Measurements from ENCODE around the gene ALDH1B1.

Gene ALDH1B1

GRCh38 chr9:38417003-38417945 is 24.8 kb downstream of the ALDH1B1 start:
- DNase-seq, result no peak

GRCh38 chr9:38418366-38418765 is 25.9 kb downstream of the ALDH1B1 start:
- no peak for DNase-seq

GRCh38 chr9:38419181-38419580 is 26.7 kb downstream of the ALDH1B1 start:
- DNase-seq, result no peak

GRCh38 chr9:38421498-38422211 is 29.2 kb downstream of the ALDH1B1 start:
- peak in 1 of 14 donors; percentile 71 for DNase-seq

DNA sequence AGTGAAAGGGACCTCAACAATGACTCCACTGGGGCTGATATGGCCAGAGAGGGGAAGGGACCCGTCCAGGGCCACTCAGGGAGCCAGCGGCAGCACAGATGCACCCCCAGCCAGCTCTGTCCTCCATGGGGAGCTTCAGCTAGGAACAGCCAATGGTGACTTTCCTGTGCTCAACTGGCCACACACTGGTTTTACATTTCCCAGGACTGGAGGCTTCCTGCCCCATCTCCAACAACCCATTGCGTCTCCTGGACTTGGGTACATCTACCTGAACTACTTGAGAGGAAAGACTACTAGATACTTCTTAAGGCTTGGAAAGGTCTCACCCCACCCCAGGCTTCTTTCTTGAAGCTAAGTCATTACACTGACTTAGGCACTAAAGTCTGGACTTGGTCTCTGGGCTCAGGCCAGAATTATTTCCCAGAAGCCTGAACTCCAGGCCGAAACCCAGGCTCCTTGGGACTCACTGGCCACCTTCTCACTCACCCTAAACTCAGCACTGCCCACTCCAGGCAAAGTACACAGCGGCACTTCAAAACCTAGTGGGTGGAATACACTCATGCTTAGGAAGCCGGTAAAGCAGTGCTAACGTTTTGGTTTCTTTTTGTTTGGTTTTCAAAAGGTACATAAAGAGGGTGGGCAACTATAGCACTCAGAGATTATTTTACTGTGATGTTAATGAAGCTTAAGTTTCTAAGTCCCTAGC is 30.2 kb downstream of the ALDH1B1 start:
- peak in 1 of 14 donors; percentile 16 for DNase-seq

GRCh38 chr9:38423273-38423972 is 30.9 kb downstream of the ALDH1B1 start:
- no peak for DNase-seq

DNA sequence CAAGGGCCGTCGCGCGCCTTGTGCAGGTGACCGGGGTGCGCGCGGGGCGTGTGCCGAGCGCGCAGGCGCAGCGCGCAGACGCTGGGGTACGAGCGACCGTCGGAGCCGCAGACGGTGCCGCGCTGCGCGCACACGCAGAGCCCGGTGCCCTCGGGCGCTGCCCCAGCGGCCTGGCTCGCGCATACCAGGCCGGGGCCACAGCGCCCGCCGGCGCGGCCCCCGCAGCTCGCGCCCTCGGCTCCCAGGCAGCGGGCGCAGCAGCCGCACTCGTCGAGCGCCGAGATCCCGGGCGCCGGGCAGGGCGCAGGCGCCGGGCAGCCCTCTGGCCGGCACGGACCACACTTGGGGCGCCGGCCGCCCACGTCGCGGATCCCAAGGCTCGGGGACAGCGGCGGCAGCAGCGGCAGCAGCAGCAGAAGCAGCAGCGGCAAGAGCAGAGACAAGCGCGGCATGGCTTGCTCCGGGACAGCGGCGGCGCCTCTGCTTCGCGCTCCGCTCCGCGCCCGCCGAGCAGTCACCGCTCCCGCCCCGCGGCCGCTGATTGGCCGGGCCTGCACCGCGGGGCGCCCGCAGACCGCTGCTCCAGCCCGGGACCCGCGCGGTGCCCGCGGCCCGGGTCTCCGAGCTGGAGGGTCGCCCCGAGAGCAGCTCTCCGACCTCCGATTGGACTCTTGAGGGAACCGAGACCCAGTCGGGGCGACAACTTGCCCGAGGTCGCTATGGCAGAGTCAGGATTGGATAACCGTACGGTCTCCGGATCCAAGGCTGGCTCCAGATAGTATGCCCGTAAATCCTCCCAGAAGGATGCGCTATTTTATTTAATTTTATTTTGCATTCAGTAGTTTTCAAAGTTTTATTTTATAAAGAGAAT is 31.7 kb downstream of the ALDH1B1 start, which contains the start of gene IGFBPL1:
IGFBPL1 (minus strand) TSS at position 482 of the 871 bp plus-strand sequence; CDS start at position 452, 30 bp downstream.
- DNase-seq, result peak in 2 of 14 donors; percentile 14 to 39

DNA sequence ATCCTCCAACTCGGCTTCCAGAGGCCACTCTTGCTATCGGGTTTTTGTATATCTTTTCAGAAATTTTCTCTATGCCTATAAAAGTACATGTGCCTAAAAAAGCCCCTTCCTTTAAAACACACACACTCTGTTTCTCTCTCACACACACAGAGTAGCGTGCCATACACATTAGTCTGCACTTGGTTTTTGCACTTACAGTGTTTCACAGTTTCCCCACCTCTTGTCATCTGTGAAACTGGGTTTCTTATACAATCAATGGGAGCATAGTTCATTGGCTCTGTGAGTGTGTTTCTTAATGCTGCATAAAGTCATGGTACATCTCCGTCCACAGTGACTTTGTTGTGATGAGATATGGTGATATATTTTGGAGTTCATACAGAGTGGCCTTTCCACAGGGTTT is 32.4 kb downstream of the ALDH1B1 start:
- no peak for DNase-seq

- no peak for DNase-seq
These were observed 35.6 kb downstream of the ALDH1B1 start for GRCh38 chr9:38428062-38428461.

DNA sequence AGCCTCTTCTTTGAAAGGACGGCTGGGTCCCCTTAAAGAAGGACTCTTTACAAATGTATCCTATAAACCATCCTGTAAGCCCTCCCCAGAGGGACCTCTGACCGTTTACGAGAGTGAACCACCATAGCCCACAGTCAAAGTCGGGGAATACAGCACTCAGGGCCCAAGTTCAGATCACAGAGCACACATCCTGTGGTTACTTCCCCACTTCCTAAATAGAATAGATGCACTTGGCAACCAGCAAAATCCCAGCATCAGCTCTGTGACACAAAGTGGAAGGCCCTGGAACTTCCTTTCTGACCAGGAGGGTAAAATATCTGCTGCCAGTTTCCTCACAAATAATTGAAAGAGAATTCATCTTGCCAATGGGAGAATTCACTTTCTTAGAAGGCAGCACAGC is 38.6 kb downstream of the ALDH1B1 start:
- DNase-seq, result no peak

DNA sequence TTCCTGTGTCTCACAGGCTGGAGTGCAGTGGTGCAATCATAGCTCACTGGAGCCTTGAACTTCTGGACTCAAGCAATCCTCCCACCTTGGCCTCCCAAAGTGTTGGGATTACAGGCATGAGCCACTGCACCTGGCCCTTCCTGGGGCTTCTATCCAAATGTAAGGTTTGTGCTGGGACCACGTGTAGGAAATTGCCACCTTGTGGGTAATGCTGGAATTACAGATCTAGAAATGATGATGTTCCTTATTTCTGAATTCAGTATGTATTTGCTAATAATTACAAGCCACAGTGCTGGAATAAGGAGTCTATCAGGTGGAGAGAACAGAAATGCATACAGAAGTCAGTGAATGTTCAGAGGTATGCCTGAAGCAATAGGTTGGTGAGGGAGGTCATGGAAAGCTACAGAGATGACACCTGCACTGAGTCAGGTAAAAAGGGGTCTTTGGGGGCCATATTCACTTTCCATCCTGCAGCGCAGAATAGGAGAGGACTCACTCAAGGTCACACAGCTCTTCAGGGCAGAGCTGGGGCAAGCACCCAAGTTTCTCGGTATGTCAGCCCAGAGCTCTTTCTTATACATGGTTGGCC is 40.5 kb downstream of the ALDH1B1 start:
- no peak for DNase-seq

GRCh38 chr9:38434365-38434764 is 41.9 kb downstream of the ALDH1B1 start:
- no peak for DNase-seq

GRCh38 chr9:38434853-38435252 is 42.4 kb downstream of the ALDH1B1 start:
- no peak for DNase-seq

GRCh38 chr9:38435521-38435920 is 43.0 kb downstream of the ALDH1B1 start:
- no peak for DNase-seq

DNA sequence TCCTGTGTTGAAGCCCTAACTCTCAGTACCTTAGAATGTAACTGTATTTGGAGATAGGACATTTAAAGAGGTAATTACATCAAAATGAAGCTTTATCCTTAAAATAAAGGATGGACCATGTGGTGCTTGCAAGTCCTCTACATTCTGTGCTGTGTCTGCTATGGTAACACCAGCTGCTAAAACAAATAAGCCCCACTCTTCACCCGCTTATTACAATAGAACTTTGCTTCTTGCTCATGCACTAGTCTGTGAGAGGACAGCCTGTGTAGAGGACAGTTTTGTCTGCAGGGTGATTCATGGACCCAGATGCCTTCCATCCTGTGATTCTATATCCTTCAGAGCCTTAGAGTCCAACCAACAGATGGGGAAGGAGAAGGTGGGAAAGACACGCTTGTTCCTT is 44.2 kb downstream of the ALDH1B1 start:
- DNase-seq, result no peak

DNA sequence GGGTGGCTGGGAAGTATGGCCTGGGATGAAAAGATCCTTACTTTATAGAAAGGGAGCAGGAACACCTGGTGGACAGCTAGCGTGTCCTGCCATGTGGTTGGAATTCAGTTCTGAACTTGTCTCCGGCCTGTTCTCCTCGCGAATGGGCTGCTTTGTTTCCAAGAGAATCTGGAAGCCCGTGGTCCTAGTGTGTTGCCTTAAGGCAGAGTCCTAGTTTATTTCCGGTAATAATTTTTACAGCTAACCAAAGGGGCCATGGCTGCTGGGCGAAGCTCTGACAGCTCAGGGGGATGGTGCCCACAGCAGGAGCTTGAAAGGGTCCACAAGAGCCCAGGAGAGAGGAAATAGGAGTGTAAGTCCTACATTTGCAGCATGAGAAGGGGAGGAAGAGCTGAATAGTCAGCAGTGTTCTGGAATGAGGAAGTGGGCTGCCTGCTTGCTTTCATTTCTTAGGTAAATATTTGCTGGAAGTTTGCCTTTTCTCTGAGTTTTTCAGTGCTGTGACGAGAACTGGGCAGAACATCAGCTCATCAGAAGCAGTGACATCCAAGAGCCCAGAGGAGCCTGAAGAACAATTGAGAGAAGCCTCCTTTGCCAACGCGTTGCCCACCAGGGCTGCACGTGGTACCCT is 44.8 kb downstream of the ALDH1B1 start:
- DNase-seq, result no peak

DNA sequence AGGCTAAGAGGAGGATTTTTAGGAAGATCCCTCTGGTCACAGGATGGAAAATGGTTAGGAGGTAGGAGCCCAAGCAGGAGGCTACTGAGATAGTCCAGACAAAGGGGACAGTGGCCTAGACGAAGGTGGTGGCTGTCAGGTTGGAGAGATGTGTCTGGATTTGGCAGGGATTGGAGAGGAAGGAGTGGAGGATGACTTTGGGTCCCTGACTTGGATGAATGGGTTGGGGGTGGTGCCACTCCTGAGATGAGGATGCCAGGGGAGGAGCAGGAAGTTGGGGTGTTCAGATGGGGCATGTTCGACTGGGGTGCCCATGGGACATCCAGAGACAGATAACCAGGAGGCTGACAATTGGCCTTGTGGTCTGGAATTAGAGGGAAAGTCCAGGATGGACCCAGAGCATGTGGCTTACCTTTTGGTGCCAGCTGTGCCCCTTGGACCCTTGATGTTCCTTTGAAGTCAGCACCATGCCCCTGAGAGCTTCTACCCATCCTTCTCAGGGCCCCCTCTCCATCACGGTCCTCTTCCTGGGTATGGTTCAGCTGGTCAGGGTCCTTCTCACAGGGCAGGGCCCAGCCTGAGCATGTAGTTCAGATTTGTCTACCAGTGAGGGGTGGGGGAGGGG is 46.9 kb downstream of the ALDH1B1 start:
- DNase-seq, result no peak

- DNase-seq, result no peak
These were observed 47.4 kb downstream of the ALDH1B1 start for GRCh38 chr9:38439916-38440301.

GRCh38 chr9:38440516-38440915 is 48.0 kb downstream of the ALDH1B1 start:
- DNase-seq, result no peak
